K562 (cell line): Measurements from ENCODE around the gene TREX2. TPM values are rescaled to one million over a fixed set of nuclear protein-coding genes. Genes with fewer than 3 reads are reported as not detected.

ENCODE experiments used
- BHLHE40 ChIP-seq: IDR thresholded peaks from 2 replicates; pipeline ENCODE4 v1.6.1; 2011; ENCODE audit warnings: low read length, improper control_type of control experiment
- CREB3L1 ChIP-seq: fragments of 450-650 bp; IDR thresholded peaks from 2 replicates; pipeline ENCODE4 v1.6.1; 2014; ENCODE audit warnings: low read depth, mild to moderate bottlenecking, moderate library complexity, borderline replicate concordance
- HMBOX1 ChIP-seq: sonication (generic); IDR thresholded peaks from 2 replicates; pipeline ENCODE4 v1.6.1; 2016
- NR2C1 ChIP-seq, 2 experiments: fragments of 450-650 bp; IDR thresholded peaks; 2 replicates each; pipeline ENCODE4 v1.6.1; 2017; ENCODE audit warnings: mild to moderate bottlenecking in 2 of 2, antibody characterized with exemption in 1 of 2, inconsistent platforms in 1 of 2, missing compliant biosample characterization in 1 of 2, missing genetic modification characterization in 1 of 2
- POLR2B ChIP-seq: fragments of 450-650 bp; IDR thresholded peaks from 2 replicates; pipeline ENCODE4 v1.6.1; 2018; ENCODE audit warnings: low read depth; ENCODE audit not compliant: partially characterized antibody
- RB1 ChIP-seq: fragments of 450-650 bp; IDR thresholded peaks from 2 replicates; pipeline ENCODE4 v1.6.1; 2017; ENCODE audit warnings: low read depth, mild to moderate bottlenecking
- ZFP91 ChIP-seq: sonication (generic); formaldehyde crosslinking; IDR thresholded peaks from 2 replicates; pipeline ENCODE4 v1.8.0; 2022; ENCODE audit warnings: mild to moderate bottlenecking, missing genetic modification reagents
- ZNF384 ChIP-seq: IDR thresholded peaks from 2 replicates; pipeline ENCODE4 v1.6.1; 2012; ENCODE audit warnings: low read depth, low read length, improper control_type of control experiment
- polyA plus RNA-seq, 8 experiments: library from polyadenylated mRNA; depleted of rRNA in 4 of 8; stranded (reverse) in 5 of 8; unstranded in 3 of 8; fragments of >200 nt; fragmentation: Nextera tagmentation in 2 of 8; fragmentation: Illumina TruSeq in 1 of 8; extraction: Ambion mirVana in 2 of 8; extraction: Trizol in 1 of 8; gene quantifications; 2 replicates each; pipeline versions ENCODE4 v1.2.1 to v1.2.3, GENCODE V29; 2011 to 2014; ENCODE audit warnings: inconsistent platforms in 1 of 8, missing spikeins in 1 of 8
- total RNA-seq, 7 experiments: library from RNA; depleted of rRNA in 6 of 7; stranded (reverse); fragments of >200 nt in 6 of 7; fragmentation: Illumina TruSeq in 2 of 7; extraction: Trizol in 2 of 7; gene quantifications; 2 replicates each; pipeline versions ENCODE4 v1.2.1 to v1.2.3, GENCODE V29; 2011 to 2021; ENCODE audit warnings: low replicate concordance in 1 of 7

TREX2 gene
- total and polyA plus RNA-seq, 9 of the 15 experiments (the other 6 are each of a cell fraction or from before 2014, with no cell fraction given): 0.07 to 1.5 (median 0.33) TPM; not detected in 2

- TF ChIP-seq CREB3L1 (no peak), ZFP91 (CRISPR knock-in tag) (no peak), ZNF384 (no peak), HMBOX1 (no peak), POLR2B (no peak), BHLHE40 (no peak), NR2C1 (IDR thresholded peaks at IDR 0.05) (no peak), NR2C1 (tag; IDR thresholded peaks at IDR 0.05) (no peak), RB1 (no peak)
- TF ChIP-seq, all 486 proteins: peak for 0
Observed at GRCh38 chrX:153456704-153457103, 10.8 kb upstream of the TREX2 start (continued).
